OCI-LY7 (cell line): ENCODE measurements around the gene TMEM164. TPM values are rescaled to one million over a fixed set of nuclear protein-coding genes. Genes with fewer than 3 reads are reported as not detected.

Experiments
- BruUV-seq: library from RNA; stranded (reverse); fragments of 400-500 nt; replicated peaks from 2 replicates; lab custom pipeline; 2021; lab: Mats Ljungman, UMichigan
- CTCF ChIA-PET: fragments of 300-600 bp; sonication (Branson Sonifier 250); formaldehyde crosslinking; loops from one replicate; lab custom pipeline; 2022; ENCODE audit warnings: antibody characterized with exemption; ENCODE audit not compliant: unreplicated experiment; lab: Charles Lee
- POLR2A ChIA-PET: fragments of 300-600 bp; sonication (Branson Sonifier 250); formaldehyde crosslinking; loops from one replicate; lab custom pipeline; 2022; ENCODE audit warnings: antibody characterized with exemption; lab: Charles Lee
- DNase-seq: peaks from one replicate; pipeline ENCODE4 v3.0.0-alpha.2; 2015; ENCODE audit warnings: low spot score
- H2AFZ ChIP-seq: fragments of 200-600 bp; sonication (generic), shearing (Covaris generic); 2 replicates; pipeline ENCODE4 v1.6.1; 2014; ENCODE audit warnings: mild to moderate bottlenecking, antibody characterized with exemption, low read length, moderate library complexity
- H3K27ac ChIP-seq: fragments of 200-600 bp; sonication (generic); 2 replicates; pipeline ENCODE4 v1.5.1; 2014; ENCODE audit warnings: mixed run types, low read depth, mild to moderate bottlenecking, moderate library complexity, low read length, inconsistent platforms; ENCODE audit not compliant: poor library complexity, severe bottlenecking
- H3K36me3 ChIP-seq: fragments of 200-600 bp; sonication (generic); 2 replicates; pipeline ENCODE4 v1.6.1; 2014; ENCODE audit warnings: mild to moderate bottlenecking, antibody characterized with exemption, low read length, moderate library complexity, mixed read lengths; ENCODE audit not compliant: insufficient read depth
- H3K4me1 ChIP-seq: fragments of 200-600 bp; sonication (generic); 2 replicates; pipeline ENCODE4 v1.5.1; 2014; ENCODE audit warnings: mild to moderate bottlenecking, low read length; ENCODE audit not compliant: insufficient read depth, poor library complexity, severe bottlenecking
- H3K4me2 ChIP-seq: fragments of 200-600 bp; sonication (generic); 2 replicates; pipeline ENCODE4 v1.6.1; 2014; ENCODE audit warnings: mild to moderate bottlenecking, low read length
- H3K4me3 ChIP-seq: fragments of 200-600 bp; sonication (generic); 2 replicates; pipeline ENCODE4 v1.5.1; 2014; ENCODE audit warnings: mild to moderate bottlenecking, low read depth, low read length; ENCODE audit not compliant: poor library complexity, severe bottlenecking
- H3K79me2 ChIP-seq: fragments of 200-600 bp; sonication (generic); 2 replicates; pipeline ENCODE4 v1.6.1; 2016; ENCODE audit warnings: low read depth, mild to moderate bottlenecking, low read length, moderate library complexity, mixed read lengths; ENCODE audit not compliant: insufficient read depth
- H3K9me2 ChIP-seq: fragments of 200-600 bp; sonication (generic); 2 replicates; pipeline ENCODE4 v1.6.1; 2016; ENCODE audit warnings: mild to moderate bottlenecking, low read length, mixed read lengths; ENCODE audit not compliant: insufficient read depth
- H3K9me3 ChIP-seq: fragments of 200-600 bp; sonication (generic); 2 replicates; pipeline ENCODE4 v1.6.1; 2014; ENCODE audit warnings: mild to moderate bottlenecking, mixed run types, low read length, mixed read lengths
- H4K20me1 ChIP-seq: fragments of 200-600 bp; sonication (generic); 2 replicates; pipeline ENCODE4 v1.6.1; 2014; ENCODE audit warnings: mild to moderate bottlenecking, antibody characterized with exemption, low read length, moderate library complexity, mixed read lengths; ENCODE audit not compliant: insufficient read depth
- CTCF ChIP-seq: fragments of 200-600 bp; sonication (generic); conservative IDR thresholded peaks from 2 replicates; pipeline ENCODE4 v1.5.1; 2014; ENCODE audit warnings: mild to moderate bottlenecking, antibody characterized with exemption, low read length, moderate library complexity, mixed read lengths
- EZH2phosphoT487 ChIP-seq: fragments of 200-600 bp; sonication (generic); IDR thresholded peaks from 2 replicates; pipeline ENCODE4 v1.6.1; 2018; ENCODE audit warnings: low read depth, borderline replicate concordance, mild to moderate bottlenecking, mixed run types, antibody characterized with exemption, low read length, moderate library complexity, mixed read lengths
- intact Hi-C: fragments of 100-400 bp; cut with micrococcal nuclease; formaldehyde crosslinking; loops from one replicate; pipeline ENCODE4 v1.10.0; 2022; ENCODE audit not compliant: unreplicated experiment
- total RNA-seq, 2 experiments: library from RNA; depleted of rRNA in 1 of 2; stranded (reverse); fragments of >200 nt in 1 of 2; shearing (Covaris generic) in 1 of 2; gene quantifications; 2 replicates each; pipeline ENCODE4 v1.2.3, GENCODE V29; 2014 to 2022

The TMEM164 gene
- total RNA-seq, 2 experiments from 2014 or later = 7.2 to 11.1 TPM

GRCh38 chrX:110163488-110163887, 160.6 kb downstream of the TMEM164 start:
- no peaks in the 10 kb centered on the region for H3K9me2 ChIP-seq
- H3K4me1 ChIP-seq = peaks cover 7% of the 10 kb centered on the region
- no TSS peak for BruUV-seq
- DNase-seq = no peak
- no peaks in the 10 kb centered on the region for H4K20me1 ChIP-seq
- CTCF ChIA-PET = no interaction called here
- no peak overlapping the region for H2AFZ ChIP-seq
- H3K4me2 ChIP-seq = no peak overlapping the region
- no peaks in the 10 kb centered on the region for H3K36me3 ChIP-seq
- H3K9me3 ChIP-seq = no peaks in the 10 kb centered on the region
- no peak overlapping the region for H3K27ac ChIP-seq
- intact Hi-C loops = no loop called here
- H3K79me2 ChIP-seq = no peaks in the 10 kb centered on the region
- POLR2A ChIA-PET = interaction anchor here (1.1 kb wide), 1 partner anchor 248 kb away, joined by 3 read pairs; no protein-coding TSS in a partner anchor
- no peak overlapping the region for H3K4me3 ChIP-seq
- TF ChIP-seq CTCF = no peak
- TF ChIP-seq EZH2phosphoT487 = no peak

- no TSS peak for BruUV-seq
- intact Hi-C loops = loop anchor here (5.0 kb wide), 1 partner anchor 149 kb away; the partner anchor contains the start of gene AMMECR1
Measured at GRCh38 chrX:110167952-110168451, 165.1 kb downstream of the TMEM164 start.

More at GRCh38 chrX:110167952-110168451, 165.1 kb downstream of the TMEM164 start:
- Histone ChIP-seq H3K9me2 (no peaks in the 10 kb centered on the region), H3K4me2 (no peak overlapping the region), H3K36me3 (no peaks in the 10 kb centered on the region), H3K27ac (no peak overlapping the region), H3K4me3 (no peak overlapping the region), H4K20me1 (no peaks in the 10 kb centered on the region), H3K4me1 (no peaks in the 10 kb centered on the region), H3K9me3 (no peaks in the 10 kb centered on the region), H3K79me2 (no peaks in the 10 kb centered on the region), H2AFZ (no peak overlapping the region)
- POLR2A ChIA-PET = no interaction called here
- peak; percentile 39 for DNase-seq
- no peak for TF ChIP-seq EZH2phosphoT487
- TF ChIP-seq CTCF = peak; percentile 74
- CTCF ChIA-PET = no interaction called here
